Lower leg skin (tissue), 3 donors: ENCODE measurements around the gene TBC1D24.

ENCODE experiments used
- POLR2A ChIP-seq, 2 donors: fragments of 450-650 bp; IDR thresholded peaks; one replicate each; pipeline ENCODE4 v1.6.1; 2016 to 2017; ENCODE audit warnings: antibody characterized with exemption in 2 of 2, mild to moderate bottlenecking in 1 of 2, moderate library complexity in 1 of 2
- TF ChIP-seq, protein P1 (sequence below), 3 donors: fragments of 450-650 bp; IDR thresholded peaks; one replicate each; pipeline ENCODE4 v1.5.1; 2016; ENCODE audit warnings: antibody characterized with exemption in 3 of 3, mild to moderate bottlenecking in 3 of 3, moderate library complexity in 2 of 3

DNA sequence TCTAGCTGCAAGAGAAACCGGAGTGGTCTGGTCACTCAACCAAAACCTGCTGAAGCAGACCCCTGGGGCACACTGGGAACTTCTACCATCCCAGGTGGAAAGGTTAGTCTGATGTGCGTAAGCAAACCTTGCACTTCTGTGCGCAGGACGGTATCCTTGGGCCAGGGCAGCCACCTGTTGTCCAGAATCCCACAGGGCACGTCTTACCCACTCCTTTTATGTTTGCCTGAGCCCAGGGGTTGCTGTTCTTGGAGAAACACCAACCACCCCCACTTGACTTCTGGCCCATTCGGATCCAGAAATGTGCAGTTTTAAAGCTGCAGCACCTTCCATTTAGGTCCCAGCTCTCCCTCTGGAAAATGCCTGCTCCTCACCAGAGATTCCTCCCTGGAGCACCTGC lies 18.7 kb downstream of the TBC1D24 start:
- TF ChIP-seq, protein P1, sequence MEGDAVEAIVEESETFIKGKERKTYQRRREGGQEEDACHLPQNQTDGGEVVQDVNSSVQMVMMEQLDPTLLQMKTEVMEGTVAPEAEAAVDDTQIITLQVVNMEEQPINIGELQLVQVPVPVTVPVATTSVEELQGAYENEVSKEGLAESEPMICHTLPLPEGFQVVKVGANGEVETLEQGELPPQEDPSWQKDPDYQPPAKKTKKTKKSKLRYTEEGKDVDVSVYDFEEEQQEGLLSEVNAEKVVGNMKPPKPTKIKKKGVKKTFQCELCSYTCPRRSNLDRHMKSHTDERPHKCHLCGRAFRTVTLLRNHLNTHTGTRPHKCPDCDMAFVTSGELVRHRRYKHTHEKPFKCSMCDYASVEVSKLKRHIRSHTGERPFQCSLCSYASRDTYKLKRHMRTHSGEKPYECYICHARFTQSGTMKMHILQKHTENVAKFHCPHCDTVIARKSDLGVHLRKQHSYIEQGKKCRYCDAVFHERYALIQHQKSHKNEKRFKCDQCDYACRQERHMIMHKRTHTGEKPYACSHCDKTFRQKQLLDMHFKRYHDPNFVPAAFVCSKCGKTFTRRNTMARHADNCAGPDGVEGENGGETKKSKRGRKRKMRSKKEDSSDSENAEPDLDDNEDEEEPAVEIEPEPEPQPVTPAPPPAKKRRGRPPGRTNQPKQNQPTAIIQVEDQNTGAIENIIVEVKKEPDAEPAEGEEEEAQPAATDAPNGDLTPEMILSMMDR (IDR thresholded peaks at IDR 0.05): no peak
- TF ChIP-seq POLR2A (IDR thresholded peaks at IDR 0.05): no peak
